Stimulated activated memory B cell treated with anti-CD40 and anti-IgM and Interleukin-4, amounts not matched to agents 10 μg/mL and 1 μg/mL and 100 μg/mL, for 72 hours (primary cell): Measurements from ENCODE around the gene RERE.

Experiments
- ATAC-seq: fragments of 150-1000 bp; cut with Tn5 transposase; 2 replicates; pipeline ENCODE4 v1.10.0; 2021
- H3K27ac Mint-ChIP-seq: one replicate; pipeline ENCODE4 v1.8.0; 2022; ENCODE audit warnings: mild to moderate bottlenecking, mixed read lengths
- H3K27me3 Mint-ChIP-seq: one replicate; pipeline ENCODE4 v1.8.0; 2022; ENCODE audit warnings: mixed read lengths
- H3K36me3 Mint-ChIP-seq: one replicate; pipeline ENCODE4 v1.8.0; 2022; ENCODE audit warnings: mixed read lengths
- H3K4me1 Mint-ChIP-seq: one replicate; pipeline ENCODE4 v1.8.0; 2022; ENCODE audit warnings: mixed read lengths
- H3K4me3 Mint-ChIP-seq: one replicate; pipeline ENCODE4 v1.8.0; 2022; ENCODE audit warnings: mild to moderate bottlenecking, moderate library complexity, mixed read lengths
- H3K9me3 Mint-ChIP-seq: one replicate; pipeline ENCODE4 v1.8.0; 2022; ENCODE audit warnings: mixed read lengths

The RERE gene

DNA sequence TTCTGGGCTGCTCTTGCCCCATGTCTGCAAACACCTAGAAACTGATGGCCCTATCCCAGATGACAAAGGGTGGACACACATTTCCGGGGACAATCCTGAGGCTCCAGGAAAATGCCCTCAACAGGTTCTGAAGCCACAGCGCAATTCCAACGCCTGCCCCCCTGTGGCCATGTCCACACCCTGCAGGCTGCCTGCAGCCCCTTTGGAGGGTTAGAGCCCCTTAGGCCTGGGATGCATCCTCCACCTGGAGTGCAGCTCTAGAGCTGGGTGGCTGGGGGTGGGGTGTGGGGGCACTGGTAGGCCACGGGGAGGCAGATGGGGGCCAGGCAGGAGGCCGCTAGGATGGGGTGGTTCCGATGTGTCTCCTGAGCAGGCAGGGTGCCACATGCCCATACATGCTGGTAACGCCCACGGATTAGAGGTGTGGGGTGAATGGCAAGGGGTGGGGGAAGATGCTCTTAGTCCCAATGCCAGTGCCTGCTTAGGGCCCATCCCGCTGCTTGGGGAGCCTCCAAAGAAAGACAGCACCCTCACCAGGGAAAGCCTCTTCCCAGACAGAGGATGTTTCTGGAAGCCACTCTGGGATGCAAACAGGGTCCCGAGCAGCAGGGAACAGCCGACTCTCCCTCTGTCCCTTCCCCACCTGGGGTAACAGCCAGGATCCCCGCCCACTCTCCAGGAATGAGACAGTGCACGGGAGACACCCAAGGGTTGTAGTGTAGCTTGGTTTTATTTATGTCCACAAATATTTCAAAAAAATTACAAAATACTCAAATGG, 465.6 kb downstream of the RERE start:
- Mint-ChIP-seq H3K4me1 (peaks cover 6% of the 10 kb centered on the region), H3K4me3 (no peak overlapping the region), H3K27me3 (no peaks in the 10 kb centered on the region), H3K36me3 (peaks cover 33% of the 10 kb centered on the region), H3K9me3 (no peaks in the 10 kb centered on the region), H3K27ac (no peak overlapping the region)
- no peak for ATAC-seq

- Mint-ChIP-seq H3K27ac (no peak overlapping the region), H3K27me3 (peaks cover 8% of the 10 kb centered on the region), H3K4me3 (no peak overlapping the region), H3K9me3 (no peaks in the 10 kb centered on the region), H3K4me1 (peaks cover 6% of the 10 kb centered on the region), H3K36me3 (peaks cover 26% of the 10 kb centered on the region)
- ATAC-seq = no peak
Observed at GRCh38 chr1:8350914-8351684, 466.3 kb downstream of the RERE start.

DNA sequence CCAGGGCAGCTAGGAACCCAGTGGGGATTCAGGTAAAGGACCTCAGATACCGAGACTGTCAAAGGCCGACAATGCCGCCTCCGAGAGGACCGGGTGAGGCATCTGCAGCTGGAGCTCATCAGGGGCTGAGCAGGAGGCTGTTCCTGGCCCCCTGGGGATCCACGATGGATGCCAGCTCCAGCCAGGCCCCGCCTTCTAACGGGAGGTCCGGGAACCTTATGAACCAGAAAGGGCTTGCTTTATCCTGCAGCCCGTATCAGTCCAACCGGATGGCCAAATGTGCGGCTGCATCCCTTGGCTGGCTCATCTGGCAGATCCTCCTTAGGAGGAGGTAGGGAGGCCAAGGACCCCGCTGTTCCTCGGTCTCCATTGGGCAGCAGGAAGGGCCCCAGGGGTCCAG, 467.5 kb downstream of the RERE start:
- H3K4me1 Mint-ChIP-seq = peaks cover 6% of the 10 kb centered on the region
- no peak overlapping the region for H3K4me3 Mint-ChIP-seq
- no peak for ATAC-seq
- no peak overlapping the region for H3K27ac Mint-ChIP-seq
- H3K9me3 Mint-ChIP-seq = peaks cover under 1% of the 10 kb centered on the region
- H3K27me3 Mint-ChIP-seq = peaks cover 15% of the 10 kb centered on the region
- peaks cover 17% of the 10 kb centered on the region for H3K36me3 Mint-ChIP-seq

GRCh38 chr1:8349473-8349865, 468.0 kb downstream of the RERE start:
- no peak for ATAC-seq
- H3K27ac Mint-ChIP-seq = no peak overlapping the region

GRCh38 chr1:8348777-8349472, 468.5 kb downstream of the RERE start:
- peak; percentile 80 for ATAC-seq
- peaks cover 17% of the 10 kb centered on the region for H3K27me3 Mint-ChIP-seq
- peaks cover 13% of the 10 kb centered on the region for H3K36me3 Mint-ChIP-seq
- no peak overlapping the region for H3K27ac Mint-ChIP-seq
- peaks cover 6% of the 10 kb centered on the region for H3K4me1 Mint-ChIP-seq
- peaks cover 4% of the 10 kb centered on the region for H3K9me3 Mint-ChIP-seq
- no peak overlapping the region for H3K4me3 Mint-ChIP-seq

More at GRCh38 chr1:8349473-8349865, 468.0 kb downstream of the RERE start:
- peaks cover 6% of the 10 kb centered on the region for H3K4me1 Mint-ChIP-seq
- H3K4me3 Mint-ChIP-seq = no peak overlapping the region
- peaks cover 15% of the 10 kb centered on the region for H3K36me3 Mint-ChIP-seq
- peaks cover 4% of the 10 kb centered on the region for H3K9me3 Mint-ChIP-seq
- H3K27me3 Mint-ChIP-seq = peaks cover 17% of the 10 kb centered on the region

DNA sequence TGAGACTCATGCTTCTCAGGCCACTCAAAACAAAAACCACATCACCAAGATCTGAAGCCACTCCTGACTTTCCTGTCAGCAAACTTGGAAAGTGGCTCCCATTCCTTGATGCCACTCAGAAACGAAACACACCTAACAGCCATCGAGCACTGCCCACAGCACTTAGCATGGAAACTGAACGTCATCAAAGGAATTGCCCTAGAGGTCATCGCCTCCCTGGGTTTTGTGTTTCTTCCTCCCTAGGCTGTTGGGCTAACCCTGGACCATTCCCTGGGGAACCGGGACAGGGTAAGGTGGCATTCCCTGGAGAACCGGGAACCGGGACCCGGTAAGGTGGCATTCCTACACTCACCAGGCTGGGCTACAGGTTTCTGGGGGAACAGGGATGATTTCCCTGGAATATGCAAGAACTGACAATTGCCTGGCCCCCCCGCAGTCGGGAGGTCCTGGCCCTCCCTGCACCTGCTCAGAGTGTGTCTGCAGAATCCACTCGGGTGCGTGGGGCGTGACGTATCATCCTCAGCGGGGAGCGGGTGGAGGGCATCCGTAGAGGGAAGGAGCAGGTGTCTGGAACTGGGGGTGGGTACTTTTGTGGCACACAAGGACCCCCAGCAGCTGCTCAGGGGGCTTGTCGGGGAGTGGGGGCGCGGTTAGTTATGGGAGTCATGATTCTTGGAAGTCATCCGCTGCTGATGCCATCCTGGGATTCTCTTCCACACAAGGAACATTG, 469.2 kb downstream of the RERE start:
- H3K27ac Mint-ChIP-seq = no peak overlapping the region
- peaks cover 6% of the 10 kb centered on the region for H3K4me1 Mint-ChIP-seq
- no peak for ATAC-seq
- H3K36me3 Mint-ChIP-seq = peaks cover 11% of the 10 kb centered on the region
- H3K4me3 Mint-ChIP-seq = no peak overlapping the region
- peaks cover 4% of the 10 kb centered on the region for H3K9me3 Mint-ChIP-seq
- H3K27me3 Mint-ChIP-seq = peaks cover 17% of the 10 kb centered on the region

DNA sequence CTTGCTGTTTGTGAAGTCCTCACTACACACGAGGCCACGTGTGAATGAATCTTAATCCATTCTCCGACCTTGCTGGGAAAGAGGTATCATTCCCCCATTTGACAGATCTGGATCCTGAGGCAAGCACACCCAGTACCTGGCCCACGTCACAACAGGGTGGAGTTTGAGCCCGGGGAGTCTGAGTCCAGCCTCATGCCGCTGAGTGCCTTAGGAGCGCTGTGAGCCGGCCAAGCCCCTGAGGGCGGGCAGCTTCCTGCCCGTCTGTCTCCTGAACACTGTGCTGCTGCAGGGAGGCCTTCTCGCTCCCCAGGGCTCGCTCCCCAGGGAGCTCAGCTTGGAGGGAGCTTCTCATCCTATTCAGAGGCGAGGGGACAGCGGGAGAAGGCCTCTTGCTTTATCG, 469.8 kb downstream of the RERE start:
- Mint-ChIP-seq H3K9me3 (peaks cover 4% of the 10 kb centered on the region), H3K4me1 (peaks cover 6% of the 10 kb centered on the region), H3K36me3 (peaks cover 6% of the 10 kb centered on the region), H3K27ac (no peak overlapping the region), H3K27me3 (peaks cover 17% of the 10 kb centered on the region), H3K4me3 (no peak overlapping the region)
- no peak for ATAC-seq

GRCh38 chr1:8345621-8346415, 471.6 kb downstream of the RERE start:
- no peak overlapping the region for H3K27ac Mint-ChIP-seq
- no peak overlapping the region for H3K4me3 Mint-ChIP-seq
- ATAC-seq = no peak
- H3K4me1 Mint-ChIP-seq = peaks cover 6% of the 10 kb centered on the region
- H3K36me3 Mint-ChIP-seq = peaks cover 5% of the 10 kb centered on the region
- H3K9me3 Mint-ChIP-seq = peaks cover 4% of the 10 kb centered on the region
- H3K27me3 Mint-ChIP-seq = peaks cover 17% of the 10 kb centered on the region

DNA sequence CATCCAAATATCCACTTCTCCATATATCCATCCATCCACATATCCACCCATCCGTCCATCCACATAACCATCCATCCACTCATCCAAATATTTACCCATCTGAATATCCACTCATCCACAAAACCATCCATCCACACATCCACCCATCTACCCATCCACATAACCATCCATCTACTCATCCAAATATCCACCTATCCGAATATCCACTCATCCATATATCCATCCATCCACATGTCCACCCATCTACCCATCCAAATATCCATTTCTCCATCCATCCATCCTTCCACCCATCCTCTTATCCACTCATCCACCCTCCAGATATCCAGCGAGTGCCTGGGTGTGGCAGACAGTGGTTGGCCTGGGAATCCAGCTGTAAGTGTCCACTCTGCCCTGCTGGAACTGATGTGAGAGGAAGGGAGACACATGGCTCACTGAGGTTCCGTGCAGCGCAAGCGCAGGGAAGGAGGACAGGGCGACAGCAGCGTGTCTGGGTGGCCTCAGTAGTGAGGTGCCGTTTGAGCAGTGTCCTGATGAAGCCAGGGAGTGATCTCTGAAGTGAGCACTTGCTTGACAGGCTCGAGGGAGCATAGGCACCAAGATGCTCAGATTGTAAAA, 472.4 kb downstream of the RERE start:
- no peak overlapping the region for H3K27ac Mint-ChIP-seq
- peaks cover 5% of the 10 kb centered on the region for H3K36me3 Mint-ChIP-seq
- no peak overlapping the region for H3K4me3 Mint-ChIP-seq
- H3K4me1 Mint-ChIP-seq = peaks cover 6% of the 10 kb centered on the region
- H3K27me3 Mint-ChIP-seq = peaks cover 17% of the 10 kb centered on the region
- ATAC-seq = no peak
- peaks cover 4% of the 10 kb centered on the region for H3K9me3 Mint-ChIP-seq

- no peak for ATAC-seq
Observed at GRCh38 chr1:8343464-8344001, 473.9 kb downstream of the RERE start.

GRCh38 chr1:8343044-8343443, 474.4 kb downstream of the RERE start:
- Mint-ChIP-seq H3K36me3 (peaks cover 5% of the 10 kb centered on the region), H3K27me3 (peaks cover 17% of the 10 kb centered on the region), H3K4me3 (no peak overlapping the region), H3K4me1 (no peaks in the 10 kb centered on the region), H3K9me3 (peaks cover 4% of the 10 kb centered on the region), H3K27ac (no peak overlapping the region)
- ATAC-seq = peak; percentile 27

More at GRCh38 chr1:8343464-8344001, 473.9 kb downstream of the RERE start:
- peaks cover 17% of the 10 kb centered on the region for H3K27me3 Mint-ChIP-seq
- peaks cover 5% of the 10 kb centered on the region for H3K36me3 Mint-ChIP-seq
- no peak overlapping the region for H3K27ac Mint-ChIP-seq
- H3K9me3 Mint-ChIP-seq = peaks cover 4% of the 10 kb centered on the region
- H3K4me1 Mint-ChIP-seq = no peaks in the 10 kb centered on the region
- H3K4me3 Mint-ChIP-seq = no peak overlapping the region

- peaks cover 4% of the 10 kb centered on the region for H3K9me3 Mint-ChIP-seq
- no peak for ATAC-seq
- H3K36me3 Mint-ChIP-seq = peaks cover 5% of the 10 kb centered on the region
- no peak overlapping the region for H3K27ac Mint-ChIP-seq
- H3K27me3 Mint-ChIP-seq = peaks cover 17% of the 10 kb centered on the region
- H3K4me1 Mint-ChIP-seq = no peaks in the 10 kb centered on the region
- H3K4me3 Mint-ChIP-seq = no peak overlapping the region
Observed at GRCh38 chr1:8342325-8342724, 475.1 kb downstream of the RERE start.

DNA sequence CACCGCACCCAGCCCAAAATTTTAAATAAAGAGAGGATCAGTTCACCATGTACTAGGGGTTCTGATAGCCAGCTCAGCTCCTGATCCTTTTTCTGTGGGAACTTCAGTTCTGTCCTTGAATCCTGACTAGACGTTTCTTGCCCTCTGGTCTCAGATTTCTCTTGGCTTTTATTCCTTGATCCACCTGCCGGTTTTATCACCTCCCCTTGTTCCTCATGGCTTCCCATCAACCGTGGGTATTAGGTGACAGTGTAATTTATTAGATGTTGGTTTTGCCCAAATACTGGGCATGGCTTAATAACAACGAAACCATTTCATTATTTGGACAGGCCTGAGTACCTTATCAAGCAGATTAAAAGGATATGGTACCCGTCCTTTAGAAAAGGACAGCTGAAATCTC, 477.0 kb downstream of the RERE start:
- Mint-ChIP-seq H3K4me1 (no peaks in the 10 kb centered on the region), H3K27ac (no peak overlapping the region), H3K27me3 (peaks cover 7% of the 10 kb centered on the region), H3K36me3 (peaks cover 5% of the 10 kb centered on the region), H3K9me3 (peaks cover 7% of the 10 kb centered on the region), H3K4me3 (no peak overlapping the region)
- no peak for ATAC-seq

DNA sequence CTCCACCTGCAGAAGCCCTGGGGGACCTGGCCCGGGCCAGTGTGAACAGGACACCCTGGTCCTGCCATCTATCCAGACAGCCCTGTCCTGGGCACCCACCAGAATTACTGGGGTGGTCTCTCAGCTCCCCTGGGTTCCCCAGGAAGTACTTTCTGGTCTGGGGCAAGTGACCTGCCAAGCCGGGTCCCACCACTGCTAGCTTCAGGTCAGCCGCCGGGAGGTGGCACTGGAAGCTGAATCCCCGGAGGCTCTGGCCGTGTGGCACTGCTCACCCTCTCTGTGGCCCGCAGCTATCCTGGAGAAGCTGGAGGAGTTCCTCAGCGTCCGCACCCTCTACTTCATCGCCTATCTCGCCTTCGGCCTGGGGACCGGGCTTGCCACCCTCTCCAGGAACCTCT, 478.2 kb downstream of the RERE start:
- Mint-ChIP-seq H3K36me3 (no peaks in the 10 kb centered on the region), H3K27ac (no peak overlapping the region), H3K4me1 (no peaks in the 10 kb centered on the region), H3K27me3 (no peaks in the 10 kb centered on the region), H3K9me3 (peaks cover 3% of the 10 kb centered on the region), H3K4me3 (no peak overlapping the region)
- no peak for ATAC-seq
